Panc1 (cell line): ENCODE data around the gene RFX7.

Experiments used
- SIN3A ChIP-seq: IDR thresholded peaks from 2 replicates; pipeline ENCODE4 v1.6.1; 2012; ENCODE audit warnings: low read depth, mild to moderate bottlenecking, low read length, moderate library complexity, borderline replicate concordance; ENCODE audit not compliant: insufficient read depth
- TCF7L2 ChIP-seq: IDR thresholded peaks from 2 replicates; pipeline ENCODE4 v1.6.1; 2011; ENCODE audit warnings: mild to moderate bottlenecking, low read depth, low read length, inconsistent platforms
- TF ChIP-seq, protein P1 (sequence below): fragments of 450-650 bp; IDR thresholded peaks from 2 replicates; pipeline ENCODE4 v1.5.1; 2017; ENCODE audit warnings: mild to moderate bottlenecking
- TF ChIP-seq, protein P2 (sequence below), 2 experiments: IDR thresholded peaks; 2 replicates each; pipeline ENCODE4 v1.6.1; 2011 to 2012; ENCODE audit warnings: low read depth in 2 of 2, control low read depth in 1 of 2, low read length in 1 of 2, mild to moderate bottlenecking in 1 of 2, moderate library complexity in 1 of 2; ENCODE audit not compliant: insufficient read depth in 1 of 2

DNA sequence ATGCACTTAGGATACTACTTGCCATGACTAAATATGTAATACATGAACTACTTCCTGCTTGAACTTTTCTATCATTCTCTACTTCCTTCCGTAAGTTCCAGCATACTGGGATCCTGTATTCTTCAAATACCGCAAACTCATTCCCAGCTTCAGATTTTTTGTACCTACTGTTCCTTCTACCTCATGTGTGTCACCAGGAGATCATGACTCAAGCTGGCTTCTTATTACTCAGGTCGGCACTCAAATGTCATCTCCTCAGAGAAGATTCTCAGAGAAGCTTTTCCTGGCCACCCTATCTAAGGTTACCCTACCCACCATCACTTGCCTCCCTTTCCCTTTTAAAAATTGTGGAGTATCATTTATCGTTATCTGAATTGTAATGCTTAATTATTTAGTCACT lies 66.7 kb downstream of the RFX7 start:
- TF ChIP-seq, protein P1, sequence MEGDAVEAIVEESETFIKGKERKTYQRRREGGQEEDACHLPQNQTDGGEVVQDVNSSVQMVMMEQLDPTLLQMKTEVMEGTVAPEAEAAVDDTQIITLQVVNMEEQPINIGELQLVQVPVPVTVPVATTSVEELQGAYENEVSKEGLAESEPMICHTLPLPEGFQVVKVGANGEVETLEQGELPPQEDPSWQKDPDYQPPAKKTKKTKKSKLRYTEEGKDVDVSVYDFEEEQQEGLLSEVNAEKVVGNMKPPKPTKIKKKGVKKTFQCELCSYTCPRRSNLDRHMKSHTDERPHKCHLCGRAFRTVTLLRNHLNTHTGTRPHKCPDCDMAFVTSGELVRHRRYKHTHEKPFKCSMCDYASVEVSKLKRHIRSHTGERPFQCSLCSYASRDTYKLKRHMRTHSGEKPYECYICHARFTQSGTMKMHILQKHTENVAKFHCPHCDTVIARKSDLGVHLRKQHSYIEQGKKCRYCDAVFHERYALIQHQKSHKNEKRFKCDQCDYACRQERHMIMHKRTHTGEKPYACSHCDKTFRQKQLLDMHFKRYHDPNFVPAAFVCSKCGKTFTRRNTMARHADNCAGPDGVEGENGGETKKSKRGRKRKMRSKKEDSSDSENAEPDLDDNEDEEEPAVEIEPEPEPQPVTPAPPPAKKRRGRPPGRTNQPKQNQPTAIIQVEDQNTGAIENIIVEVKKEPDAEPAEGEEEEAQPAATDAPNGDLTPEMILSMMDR, result no peak
- TF ChIP-seq TCF7L2 (no peak), SIN3A (no peak)
- TF ChIP-seq, protein P2, sequence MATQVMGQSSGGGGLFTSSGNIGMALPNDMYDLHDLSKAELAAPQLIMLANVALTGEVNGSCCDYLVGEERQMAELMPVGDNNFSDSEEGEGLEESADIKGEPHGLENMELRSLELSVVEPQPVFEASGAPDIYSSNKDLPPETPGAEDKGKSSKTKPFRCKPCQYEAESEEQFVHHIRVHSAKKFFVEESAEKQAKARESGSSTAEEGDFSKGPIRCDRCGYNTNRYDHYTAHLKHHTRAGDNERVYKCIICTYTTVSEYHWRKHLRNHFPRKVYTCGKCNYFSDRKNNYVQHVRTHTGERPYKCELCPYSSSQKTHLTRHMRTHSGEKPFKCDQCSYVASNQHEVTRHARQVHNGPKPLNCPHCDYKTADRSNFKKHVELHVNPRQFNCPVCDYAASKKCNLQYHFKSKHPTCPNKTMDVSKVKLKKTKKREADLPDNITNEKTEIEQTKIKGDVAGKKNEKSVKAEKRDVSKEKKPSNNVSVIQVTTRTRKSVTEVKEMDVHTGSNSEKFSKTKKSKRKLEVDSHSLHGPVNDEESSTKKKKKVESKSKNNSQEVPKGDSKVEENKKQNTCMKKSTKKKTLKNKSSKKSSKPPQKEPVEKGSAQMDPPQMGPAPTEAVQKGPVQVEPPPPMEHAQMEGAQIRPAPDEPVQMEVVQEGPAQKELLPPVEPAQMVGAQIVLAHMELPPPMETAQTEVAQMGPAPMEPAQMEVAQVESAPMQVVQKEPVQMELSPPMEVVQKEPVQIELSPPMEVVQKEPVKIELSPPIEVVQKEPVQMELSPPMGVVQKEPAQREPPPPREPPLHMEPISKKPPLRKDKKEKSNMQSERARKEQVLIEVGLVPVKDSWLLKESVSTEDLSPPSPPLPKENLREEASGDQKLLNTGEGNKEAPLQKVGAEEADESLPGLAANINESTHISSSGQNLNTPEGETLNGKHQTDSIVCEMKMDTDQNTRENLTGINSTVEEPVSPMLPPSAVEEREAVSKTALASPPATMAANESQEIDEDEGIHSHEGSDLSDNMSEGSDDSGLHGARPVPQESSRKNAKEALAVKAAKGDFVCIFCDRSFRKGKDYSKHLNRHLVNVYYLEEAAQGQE (IDR thresholded peaks at IDR 0.05; ENCODE audit: insufficient read depth in 1 of 2, low read depth in 2 of 2, low read length in 1 of 2), result no peak
